HG02852 (cell line): ENCODE measurements around the gene PTGFR.

Experiments
- ATAC-seq: cut with Tn5 transposase; IDR thresholded peaks from one replicate; pipeline ENCODE4 v1.9.1; 2021; ENCODE audit warnings: mild to moderate bottlenecking, moderate library complexity; ENCODE audit not compliant: unreplicated experiment

The PTGFR gene, protein sequence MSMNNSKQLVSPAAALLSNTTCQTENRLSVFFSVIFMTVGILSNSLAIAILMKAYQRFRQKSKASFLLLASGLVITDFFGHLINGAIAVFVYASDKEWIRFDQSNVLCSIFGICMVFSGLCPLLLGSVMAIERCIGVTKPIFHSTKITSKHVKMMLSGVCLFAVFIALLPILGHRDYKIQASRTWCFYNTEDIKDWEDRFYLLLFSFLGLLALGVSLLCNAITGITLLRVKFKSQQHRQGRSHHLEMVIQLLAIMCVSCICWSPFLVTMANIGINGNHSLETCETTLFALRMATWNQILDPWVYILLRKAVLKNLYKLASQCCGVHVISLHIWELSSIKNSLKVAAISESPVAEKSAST

DNA sequence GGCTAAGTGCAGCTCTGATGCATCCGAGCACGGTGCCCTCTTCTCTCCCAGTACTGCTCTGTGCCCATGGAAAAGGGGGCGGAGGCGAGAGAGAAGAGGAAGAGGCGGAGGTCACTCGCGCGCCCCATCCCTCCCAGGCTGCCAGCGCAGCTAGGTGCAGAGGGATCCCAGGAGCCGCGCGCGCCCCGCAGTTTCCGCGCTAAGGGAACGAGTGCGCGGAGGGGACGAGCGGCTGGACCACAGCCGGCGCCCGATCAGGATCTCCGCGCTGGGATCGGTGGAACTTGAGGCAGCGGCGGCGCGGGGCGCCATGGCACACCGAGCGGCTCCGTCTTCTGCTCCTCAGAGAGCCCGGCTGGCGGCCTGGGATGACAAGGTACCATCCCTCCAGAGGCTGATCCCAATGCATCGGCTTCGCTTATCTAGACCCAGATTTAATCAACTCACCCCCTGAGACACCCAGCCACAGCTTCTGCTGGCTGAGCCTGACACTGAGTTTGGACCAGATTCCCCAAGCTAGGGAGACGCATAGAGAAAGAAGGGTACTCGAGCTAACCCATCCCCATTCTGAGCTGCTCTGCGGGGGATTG lies at the start of gene PTGFR:
TSS of gene PTGFR (plus strand) at position 114 of the 590 bp plus-strand sequence. CDS start 1,770 bp downstream, outside the sequence.
- ATAC-seq, result no peak

DNA sequence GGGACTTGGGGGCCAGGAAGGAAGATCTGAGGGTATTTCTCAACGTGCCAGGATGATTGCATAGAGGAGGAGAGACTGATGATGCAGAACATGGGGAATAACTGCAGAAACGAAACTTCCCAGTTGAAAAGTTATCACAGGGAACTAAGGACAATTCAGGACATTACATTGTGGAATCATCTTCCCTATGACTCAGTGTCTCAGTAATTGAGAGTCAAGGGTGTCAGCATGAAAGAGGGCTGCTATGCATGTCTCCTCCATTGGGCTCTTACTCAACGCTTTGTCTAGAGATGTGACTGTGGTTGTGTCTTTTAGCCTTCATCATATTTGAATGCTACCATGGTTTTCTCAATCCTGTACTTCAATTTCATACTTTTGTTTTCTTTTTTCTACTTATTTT lies 48.9 kb upstream of the PTGFR start:
- ATAC-seq, result no peak

DNA sequence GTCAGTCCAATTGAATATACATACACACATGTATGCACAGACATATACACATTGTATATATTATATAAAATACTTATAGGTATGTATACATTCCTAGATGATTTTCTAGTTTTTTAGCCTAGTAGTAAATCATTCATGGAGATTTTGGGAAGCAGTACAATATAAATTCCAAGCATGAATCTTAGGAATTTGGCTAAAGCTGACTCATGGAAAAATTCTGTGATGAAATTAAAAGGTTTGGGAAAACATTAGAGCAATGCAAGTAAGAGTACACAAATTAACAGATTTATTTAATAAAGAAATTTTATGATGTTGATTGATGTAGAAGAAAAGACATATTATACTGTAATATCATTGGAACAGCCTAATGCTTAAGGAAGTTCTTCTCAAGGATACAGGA lies 43.7 kb upstream of the PTGFR start:
- no peak for ATAC-seq

DNA sequence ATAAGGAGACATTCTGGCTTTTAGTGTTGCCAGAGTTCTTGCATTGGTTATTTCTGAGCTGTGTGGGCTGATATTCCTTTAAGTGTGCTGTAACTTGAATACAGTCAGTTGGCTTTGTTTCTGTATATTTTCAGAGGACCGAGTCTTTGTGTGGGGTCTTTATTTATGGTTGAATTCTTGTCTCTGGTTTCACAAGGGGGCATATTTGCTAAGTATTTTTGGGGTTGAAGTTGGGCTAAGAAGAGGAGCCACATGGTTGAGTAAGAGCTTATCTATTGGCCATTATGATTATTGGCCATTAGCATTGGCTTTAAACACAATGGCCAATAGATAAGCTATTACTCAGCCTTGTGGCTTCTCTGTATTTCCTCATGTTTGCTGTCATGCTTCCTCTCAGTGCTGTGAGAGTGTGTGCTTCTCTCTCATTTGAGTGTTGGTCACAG lies 26.3 kb upstream of the PTGFR start:
- ATAC-seq, result no peak

DNA sequence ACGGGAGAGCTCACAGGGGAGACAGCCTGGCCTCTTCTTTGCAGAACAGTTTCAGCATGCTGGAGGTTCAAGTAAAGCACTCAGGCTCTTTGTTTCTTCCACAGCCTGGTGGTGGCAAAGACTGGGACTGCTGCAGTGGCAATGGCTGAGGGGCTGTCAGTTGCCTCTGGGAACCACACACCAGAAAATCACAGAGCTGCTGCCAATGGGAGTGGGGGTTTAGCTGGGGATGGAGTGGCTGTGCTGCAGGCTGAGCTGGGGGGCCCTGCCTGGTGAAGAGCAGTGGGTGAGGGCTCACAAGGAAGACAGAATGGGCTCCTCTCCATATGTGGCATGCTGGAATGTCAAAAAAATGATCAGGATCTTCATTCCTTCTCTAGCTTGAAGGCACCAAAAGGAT lies 25.6 kb upstream of the PTGFR start:
- no peak for ATAC-seq

DNA sequence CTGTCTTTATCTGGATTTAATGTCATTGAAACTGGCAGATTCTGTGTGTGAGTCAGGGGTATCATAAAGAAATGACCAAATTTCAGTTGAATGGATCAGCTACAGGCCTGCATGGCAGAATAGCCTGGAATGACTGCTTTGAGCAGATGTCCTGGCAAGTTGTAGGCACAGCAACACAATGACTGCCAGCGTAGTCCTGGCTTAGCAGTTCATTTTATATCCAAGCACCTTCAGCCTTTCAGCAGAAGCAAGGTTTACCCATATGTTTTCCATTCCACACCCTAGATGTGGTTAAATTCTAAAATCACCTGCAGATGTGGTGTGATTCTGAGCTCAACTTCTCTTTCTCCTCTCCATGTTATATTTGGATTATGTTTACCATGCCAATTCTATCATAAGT lies 22.3 kb upstream of the PTGFR start:
- no peak for ATAC-seq

DNA sequence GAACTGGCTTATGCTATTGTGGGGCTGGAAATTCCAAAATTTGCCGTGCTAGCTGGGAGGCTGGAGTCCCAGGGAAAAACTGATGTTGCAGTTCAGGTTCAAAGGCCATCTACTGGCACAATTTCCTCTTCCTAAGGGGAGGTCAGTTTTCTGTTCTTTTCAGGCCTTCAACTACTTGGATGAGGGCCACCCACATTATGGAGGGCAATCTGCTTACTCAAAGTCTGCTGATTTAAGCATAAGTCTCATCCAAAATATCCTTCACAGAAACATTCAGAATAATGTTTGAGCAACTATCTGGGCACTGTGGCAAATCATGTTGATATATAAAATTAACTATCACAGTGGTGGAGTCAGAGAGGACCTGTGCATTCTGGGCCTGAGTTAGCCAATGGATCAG lies 21.2 kb upstream of the PTGFR start:
- ATAC-seq, result no peak

DNA sequence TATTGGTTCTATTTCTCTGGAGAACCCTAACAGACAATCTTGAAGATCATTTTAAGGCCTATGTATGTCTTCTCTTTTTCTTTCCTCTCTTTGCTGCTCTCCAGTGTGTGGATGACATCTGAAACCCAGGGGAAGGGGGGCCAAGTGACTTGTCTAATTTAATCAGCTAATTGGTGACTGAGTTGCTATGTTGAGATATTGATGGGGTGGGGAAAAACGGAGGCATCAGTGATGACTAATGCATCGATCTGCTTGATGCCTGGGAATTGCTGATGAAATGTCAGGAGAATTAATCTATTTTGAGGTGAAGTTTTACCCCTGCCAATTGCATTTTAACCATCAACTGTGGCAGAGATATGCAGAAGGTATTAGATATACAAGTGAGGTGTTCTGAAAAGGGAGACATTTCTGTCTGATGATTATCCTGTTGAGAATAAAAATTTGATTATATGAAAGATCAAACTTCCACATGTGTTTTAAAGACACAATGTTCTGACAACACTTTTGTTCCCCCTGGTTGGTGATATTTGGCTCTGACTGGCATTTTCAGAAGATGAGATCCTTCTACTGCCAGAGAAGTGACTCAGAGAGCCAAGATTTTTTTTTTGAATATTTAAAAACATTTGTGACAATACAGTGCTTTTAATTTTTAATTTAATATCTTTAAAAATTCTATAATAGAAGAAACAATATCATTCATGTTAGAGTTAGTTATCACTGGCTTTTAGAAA lies 18.7 kb upstream of the PTGFR start:
- no peak for ATAC-seq

DNA sequence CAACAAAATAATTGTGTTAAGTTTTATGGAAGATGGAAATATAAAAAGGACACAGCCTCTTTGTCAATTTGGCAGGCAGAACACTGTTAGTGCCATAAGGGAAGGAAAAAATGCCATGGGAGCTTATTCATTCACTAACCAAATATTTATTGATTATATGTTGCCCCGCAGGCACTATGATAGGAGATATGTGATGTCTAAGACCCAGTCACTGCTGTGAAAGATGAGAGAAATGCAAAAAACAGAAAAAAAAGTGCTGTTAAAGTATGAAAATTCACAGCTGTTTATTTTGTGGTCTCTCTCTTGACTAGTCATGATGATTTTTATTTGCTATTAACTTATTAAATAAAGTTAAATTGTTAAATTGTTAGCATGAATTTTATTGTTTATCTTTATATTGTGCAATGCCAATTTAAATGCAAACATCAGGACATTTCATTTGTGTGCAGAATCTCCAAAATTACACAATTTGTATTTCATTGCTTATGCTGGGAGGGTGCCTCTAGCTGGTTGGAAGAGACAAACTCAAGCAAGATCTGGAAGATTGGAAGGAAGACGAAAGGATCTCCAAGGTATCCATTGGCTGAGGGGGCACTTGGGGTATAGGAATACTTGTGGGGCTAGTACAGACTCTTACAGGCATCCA lies 17.8 kb upstream of the PTGFR start:
- ATAC-seq, result no peak

DNA sequence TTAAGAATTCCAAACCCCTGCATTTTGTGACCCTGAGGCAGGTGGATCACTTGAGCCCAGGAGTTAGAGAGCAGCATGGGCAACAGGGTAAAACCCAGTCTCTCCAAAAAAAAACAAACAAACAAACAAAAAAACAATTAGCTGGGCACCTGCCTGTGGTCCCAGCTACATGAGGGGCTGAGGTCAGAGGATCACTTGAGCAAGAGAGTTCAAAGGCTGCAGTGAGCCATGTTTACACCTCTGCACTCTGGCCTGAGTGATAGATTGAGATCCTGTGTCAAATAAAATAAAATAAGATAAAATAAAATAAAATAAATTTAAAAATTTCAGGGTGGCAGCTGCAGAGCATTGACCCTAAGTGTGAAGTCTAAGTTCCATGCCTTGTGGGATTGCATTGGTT lies 16.7 kb upstream of the PTGFR start:
- ATAC-seq, result no peak

DNA sequence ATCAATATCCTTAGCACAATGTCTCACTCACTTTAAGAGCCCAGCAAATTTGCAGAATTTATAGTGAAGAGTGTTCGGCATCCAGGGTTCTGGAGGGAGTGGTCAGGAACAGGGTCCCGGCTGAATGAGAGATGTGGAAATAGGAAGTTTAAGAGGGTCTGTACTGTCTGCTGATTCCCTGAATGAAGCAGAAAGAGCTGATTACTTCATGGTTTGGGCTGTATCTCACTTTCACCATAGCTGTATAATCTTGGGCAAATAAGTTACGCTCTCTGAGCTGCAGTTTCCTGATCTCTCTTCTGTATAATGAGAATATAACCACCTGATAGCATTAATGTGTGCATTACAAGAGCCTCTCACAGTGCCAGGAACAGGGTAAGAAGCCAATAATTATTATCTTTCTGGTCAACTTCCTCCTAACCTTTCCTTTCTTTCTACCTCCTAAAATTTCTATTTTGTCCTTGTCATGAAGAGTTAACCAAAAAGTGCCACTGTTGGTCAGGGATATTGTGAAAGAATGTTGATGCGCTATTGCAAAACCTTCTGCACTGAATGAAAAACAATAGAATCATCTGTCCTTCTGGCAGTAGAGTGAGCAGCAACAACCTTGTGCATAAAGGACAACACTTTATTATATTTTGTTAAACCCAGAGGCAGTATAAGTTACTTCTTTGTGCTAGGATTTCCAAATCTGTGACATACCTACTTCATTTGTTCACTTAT lies 14.7 kb upstream of the PTGFR start:
- no peak for ATAC-seq

DNA sequence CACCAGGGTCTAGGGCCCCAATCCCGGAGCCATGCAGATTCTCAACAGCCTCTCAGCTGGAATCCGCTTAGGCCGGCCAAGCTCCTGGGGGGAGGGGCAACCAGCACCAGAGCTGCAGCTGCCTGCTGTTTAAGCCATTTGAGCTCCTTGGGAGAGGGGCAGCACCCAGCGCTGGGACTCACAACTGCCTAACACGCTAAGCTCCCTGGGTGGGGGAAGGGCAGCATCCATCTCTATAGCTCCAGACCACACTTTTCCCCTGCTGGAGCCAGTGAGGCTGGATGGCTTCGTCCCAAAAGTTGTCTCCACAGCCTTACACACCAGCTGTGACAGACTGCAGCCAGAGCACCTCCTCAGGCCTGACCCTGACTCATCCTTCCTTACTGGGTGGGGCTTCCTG lies 6.9 kb upstream of the PTGFR start:
- ATAC-seq, result no peak

DNA sequence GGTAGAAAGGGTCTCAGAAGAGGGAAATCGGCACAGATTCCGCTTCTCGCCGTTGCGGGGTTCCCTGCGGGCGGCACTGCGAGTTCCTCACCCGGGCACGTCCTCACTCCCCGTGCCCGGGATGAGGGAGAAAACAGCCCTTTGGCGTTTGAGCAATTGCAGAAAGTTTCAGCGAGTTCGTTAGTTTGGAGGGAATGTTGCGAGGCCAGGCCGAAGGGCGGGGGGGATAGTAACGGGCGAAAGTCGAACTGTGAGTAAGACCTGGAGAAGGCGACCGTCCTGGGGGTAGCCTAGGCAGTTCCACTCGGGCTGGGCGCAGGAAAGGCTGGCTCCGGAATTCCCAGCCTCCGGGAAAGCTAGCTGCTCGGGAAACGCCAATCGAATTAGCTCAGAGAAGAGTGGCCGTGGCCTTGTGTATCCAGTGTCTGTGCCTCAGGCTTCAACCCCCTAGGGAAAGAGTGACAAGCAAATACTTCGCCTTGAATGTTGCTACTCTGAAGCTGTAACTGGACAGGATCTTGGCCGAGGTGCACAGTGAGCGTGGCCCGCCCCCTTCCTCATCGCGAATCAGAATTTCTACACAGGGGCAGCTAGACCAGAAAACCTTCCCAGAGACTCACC lies 787 bp downstream of the PTGFR start:
- ATAC-seq, result no peak

DNA sequence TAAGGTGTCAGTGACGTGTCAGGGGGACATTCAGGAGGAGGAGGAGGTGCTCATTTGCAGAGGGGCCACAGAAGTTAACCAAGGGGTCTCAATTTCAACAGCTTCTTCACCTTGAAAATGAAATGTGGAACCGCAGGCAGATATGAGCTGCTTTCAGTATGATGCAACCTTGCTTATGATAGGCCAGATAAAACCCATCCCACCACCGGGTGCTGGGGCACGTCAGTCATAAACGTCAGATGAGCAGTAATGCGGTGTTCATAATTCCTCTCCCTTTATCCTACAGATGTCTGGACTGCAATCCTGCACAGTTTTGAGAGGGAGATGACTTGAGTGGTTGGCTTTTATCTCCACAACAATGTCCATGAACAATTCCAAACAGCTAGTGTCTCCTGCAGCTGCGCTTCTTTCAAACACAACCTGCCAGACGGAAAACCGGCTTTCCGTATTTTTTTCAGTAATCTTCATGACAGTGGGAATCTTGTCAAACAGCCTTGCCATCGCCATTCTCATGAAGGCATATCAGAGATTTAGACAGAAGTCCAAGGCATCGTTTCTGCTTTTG lies 1.7 kb downstream of the PTGFR start:
- no peak for ATAC-seq

DNA sequence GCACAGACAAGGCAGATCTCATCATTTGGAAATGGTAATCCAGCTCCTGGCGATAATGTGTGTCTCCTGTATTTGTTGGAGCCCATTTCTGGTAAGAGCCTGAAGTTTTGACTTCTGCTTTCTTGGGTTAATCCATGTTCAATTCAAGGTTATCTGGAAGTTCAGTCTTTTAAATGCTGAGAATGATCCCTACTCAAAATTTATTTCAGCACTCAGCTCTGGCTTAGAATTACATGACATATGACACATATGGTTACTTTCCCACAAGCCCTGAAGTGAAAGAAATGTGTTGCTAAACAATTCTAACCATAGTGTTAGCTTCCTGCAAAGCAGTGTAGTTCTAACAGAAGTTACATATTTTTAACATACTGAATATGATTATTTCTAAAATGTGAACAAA lies 2.7 kb downstream of the PTGFR start:
- ATAC-seq, result no peak

DNA sequence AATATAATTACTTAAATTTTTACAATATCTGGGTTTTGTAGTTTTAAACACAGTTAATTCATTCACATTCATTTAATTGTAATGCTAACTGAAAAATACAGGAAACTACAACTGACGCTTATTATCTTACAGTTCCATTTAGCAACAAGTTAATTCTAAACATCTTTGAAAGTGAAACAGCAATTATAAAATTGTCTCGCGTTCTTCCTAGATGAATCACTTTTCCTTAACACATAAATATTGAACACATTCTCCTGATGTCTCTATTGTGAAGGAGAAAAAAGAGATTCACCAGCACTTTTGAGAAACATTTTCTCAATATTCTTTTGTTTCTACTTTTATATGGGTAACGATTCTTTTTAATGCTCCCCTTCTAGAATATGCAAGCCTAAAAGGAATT lies 6.4 kb downstream of the PTGFR start:
- no peak for ATAC-seq

DNA sequence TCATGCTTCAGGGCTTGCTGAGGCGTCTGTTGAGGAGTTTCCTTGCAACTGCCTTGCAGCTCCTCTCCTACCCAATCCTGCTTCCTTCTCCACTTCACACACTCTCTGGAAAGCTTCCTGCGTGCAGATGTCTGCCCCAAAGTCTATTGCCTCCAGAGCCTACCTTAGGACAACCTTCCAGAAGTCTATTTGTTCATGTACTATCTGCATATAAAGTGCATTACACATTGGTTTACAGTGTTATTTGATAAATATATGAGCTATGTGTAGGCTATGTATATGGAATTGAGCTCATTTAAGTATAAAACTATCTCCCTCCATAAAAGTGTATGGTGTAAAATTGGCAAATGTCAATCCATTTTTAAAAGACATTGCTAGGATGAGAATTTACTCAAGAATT lies 9.8 kb downstream of the PTGFR start:
- no peak for ATAC-seq

DNA sequence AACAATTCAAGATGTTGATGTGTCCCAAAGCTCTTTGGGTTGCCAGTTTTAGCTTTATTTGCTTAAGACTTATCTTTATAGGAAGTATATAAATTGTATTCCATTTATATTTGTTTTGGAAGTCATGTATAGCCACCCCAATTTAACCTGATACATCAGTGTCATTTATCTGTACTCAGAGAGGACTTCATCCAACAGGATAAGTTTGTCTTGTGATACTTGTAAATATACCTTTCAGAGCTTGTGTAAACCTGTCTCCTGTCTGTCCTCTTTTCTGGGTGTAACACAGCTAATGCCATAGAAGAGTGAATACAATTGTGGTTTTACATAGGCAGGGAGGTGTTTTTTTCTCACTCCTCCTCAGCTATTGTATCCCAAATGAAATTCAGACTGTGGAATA lies 10.4 kb downstream of the PTGFR start:
- ATAC-seq, result no peak

DNA sequence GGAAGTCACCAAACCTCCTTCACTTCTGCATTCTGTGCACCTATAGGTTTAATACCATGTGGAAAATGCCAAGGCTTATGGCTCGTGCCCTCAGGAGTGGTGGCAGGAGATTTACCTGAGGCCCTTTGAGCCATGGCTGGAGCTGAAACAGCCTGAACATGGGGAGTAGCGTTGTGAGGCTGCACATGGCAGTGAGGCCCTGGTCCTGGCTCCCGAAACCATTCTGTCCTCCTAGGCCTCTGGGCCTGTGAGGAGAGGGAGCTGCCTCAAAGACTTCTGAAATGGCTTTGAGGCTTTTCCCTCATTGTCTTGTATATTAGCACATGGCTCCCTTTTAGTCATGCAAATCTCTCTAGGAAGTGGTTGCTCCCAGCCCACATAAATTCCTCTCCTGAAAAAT lies 20.6 kb downstream of the PTGFR start:
- no peak for ATAC-seq

DNA sequence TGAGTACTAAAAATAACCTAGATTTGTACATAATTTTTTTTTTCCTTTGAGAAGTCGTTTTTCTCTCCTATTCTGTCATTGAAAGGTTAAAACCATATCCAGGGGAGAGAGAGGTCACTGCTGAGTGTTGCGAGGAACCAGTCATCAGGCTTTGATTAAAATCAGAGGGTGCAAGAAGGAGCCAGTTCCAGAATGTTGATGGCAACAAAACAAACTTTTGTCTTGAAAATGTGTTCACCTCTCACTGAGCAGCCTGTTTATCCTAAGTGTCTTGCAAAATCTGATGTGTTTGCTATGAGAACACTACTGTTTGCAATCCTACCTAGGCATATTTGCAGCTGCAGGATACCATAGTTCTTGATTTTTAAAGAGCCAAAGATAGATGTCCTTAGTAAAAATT lies 25.9 kb downstream of the PTGFR start:
- no peak for ATAC-seq
